C4-2B (cell line): Measurements from ENCODE around the gene ANKRA2.

Experiments
- H3K27ac ChIP-seq: fragments of 450-650 bp; 2 replicates; pipeline ENCODE4 v1.5.1; 2017
- ZFX ChIP-seq: fragments of 450-650 bp; IDR thresholded peaks from 2 replicates; pipeline ENCODE4 v1.6.1; 2017
- TF ChIP-seq, protein P1 (sequence below): fragments of 450-650 bp; conservative IDR thresholded peaks from 2 replicates; pipeline ENCODE4 v1.5.1; 2017; ENCODE audit warnings: mild to moderate bottlenecking

Gene ANKRA2, protein sequence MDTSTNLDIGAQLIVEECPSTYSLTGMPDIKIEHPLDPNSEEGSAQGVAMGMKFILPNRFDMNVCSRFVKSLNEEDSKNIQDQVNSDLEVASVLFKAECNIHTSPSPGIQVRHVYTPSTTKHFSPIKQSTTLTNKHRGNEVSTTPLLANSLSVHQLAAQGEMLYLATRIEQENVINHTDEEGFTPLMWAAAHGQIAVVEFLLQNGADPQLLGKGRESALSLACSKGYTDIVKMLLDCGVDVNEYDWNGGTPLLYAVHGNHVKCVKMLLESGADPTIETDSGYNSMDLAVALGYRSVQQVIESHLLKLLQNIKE

DNA sequence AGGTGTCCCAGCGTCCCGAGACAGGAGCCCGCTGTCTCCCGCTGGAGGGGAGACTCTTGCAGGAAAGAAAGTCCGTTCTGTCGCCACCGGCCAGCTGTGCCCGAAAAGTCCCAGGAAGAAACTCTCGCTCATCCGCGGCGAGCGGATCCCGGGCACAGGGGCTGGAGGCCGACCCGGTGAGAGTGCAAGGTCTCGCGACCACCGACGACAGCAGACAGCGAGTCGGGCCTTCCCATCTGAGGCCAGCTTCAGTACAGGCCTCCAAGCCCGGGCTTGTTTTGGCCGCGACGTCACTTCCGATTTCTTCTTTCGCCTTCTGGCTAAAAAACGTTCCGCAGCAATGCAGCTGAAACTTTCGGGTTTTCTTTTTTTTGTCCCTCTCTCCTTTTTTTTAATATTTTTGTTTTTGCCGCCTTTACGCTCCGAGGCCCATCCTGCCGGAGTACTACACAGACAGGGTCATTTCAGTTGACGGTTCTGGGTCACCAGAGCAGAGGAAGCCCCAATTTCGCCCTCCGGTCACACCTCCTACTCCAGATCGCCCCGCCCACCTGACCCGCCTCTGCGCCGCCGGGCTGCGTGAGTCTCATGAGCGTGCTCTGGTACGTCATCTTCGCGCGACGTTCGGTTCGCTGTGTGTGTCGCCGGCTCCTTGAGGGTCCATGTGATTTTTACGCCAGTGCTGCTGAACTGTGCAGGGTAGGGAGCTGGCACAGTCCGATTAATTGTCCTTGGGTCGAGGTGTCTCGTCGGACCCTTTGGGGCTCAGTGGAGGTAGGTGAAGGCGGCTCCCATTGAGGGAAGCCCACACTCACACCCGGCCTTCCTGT is at the start of gene ANKRA2, which contains the start of gene UTP15:
TSS of gene ANKRA2 (minus strand) at position 501 of the 830 bp plus-strand sequence. CDS start 2,758 bp downstream, outside the sequence.
TSS of gene UTP15 (plus strand) at position 605 of the 830 bp plus-strand sequence. CDS start 1,602 bp downstream, outside the sequence.
- peak within 1 kb of the TSS; percentile 80 for H3K27ac ChIP-seq
- TF ChIP-seq, protein P1, sequence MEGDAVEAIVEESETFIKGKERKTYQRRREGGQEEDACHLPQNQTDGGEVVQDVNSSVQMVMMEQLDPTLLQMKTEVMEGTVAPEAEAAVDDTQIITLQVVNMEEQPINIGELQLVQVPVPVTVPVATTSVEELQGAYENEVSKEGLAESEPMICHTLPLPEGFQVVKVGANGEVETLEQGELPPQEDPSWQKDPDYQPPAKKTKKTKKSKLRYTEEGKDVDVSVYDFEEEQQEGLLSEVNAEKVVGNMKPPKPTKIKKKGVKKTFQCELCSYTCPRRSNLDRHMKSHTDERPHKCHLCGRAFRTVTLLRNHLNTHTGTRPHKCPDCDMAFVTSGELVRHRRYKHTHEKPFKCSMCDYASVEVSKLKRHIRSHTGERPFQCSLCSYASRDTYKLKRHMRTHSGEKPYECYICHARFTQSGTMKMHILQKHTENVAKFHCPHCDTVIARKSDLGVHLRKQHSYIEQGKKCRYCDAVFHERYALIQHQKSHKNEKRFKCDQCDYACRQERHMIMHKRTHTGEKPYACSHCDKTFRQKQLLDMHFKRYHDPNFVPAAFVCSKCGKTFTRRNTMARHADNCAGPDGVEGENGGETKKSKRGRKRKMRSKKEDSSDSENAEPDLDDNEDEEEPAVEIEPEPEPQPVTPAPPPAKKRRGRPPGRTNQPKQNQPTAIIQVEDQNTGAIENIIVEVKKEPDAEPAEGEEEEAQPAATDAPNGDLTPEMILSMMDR = no peak
- TF ChIP-seq ZFX = peak; percentile 90

DNA sequence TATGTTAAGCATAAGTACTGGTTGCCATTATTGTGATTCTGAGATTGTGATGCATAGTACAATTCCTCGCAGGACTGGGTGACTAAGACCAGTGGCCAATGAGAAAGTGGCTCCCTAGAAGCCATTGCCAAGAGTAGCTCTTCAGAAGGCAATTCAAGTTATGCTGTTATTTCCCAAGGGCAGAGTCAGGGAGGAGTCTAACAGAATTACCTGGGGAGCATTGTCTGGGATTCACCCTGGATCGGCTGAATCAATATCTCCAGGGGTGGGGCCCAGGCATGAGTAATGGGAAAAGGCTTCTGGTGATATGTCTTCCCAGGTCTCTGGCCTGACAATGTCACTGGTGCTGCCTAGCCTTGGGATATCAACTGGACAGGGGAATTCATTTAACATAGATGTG is 49.6 kb upstream of the ANKRA2 start:
- TF ChIP-seq, protein P1 = no peak
- no peak for TF ChIP-seq ZFX

DNA sequence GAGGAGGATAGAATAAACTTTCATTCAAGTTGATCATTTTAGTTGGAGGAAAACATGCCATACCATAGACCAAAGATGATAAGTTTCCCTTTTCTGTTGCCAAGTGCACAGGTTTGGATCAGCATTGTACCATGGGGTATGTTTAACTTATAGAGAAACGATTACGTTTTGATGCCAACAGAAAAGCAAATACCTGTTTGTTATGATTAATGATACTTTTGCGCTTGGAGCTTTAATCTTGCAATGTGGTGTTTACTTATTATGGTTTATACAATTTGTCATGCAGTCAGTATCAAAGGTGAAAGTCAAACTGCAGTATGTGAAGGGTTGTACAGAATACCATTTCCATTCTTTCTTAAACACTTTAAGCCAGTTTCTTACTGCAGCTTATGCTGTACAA is 47.4 kb upstream of the ANKRA2 start:
- TF ChIP-seq ZFX = no peak
- TF ChIP-seq, protein P1 = no peak
- no peak overlapping the region for H3K27ac ChIP-seq

More for the DNA sequence above, 49.6 kb upstream of the ANKRA2 start:
- no peak overlapping the region for H3K27ac ChIP-seq

DNA sequence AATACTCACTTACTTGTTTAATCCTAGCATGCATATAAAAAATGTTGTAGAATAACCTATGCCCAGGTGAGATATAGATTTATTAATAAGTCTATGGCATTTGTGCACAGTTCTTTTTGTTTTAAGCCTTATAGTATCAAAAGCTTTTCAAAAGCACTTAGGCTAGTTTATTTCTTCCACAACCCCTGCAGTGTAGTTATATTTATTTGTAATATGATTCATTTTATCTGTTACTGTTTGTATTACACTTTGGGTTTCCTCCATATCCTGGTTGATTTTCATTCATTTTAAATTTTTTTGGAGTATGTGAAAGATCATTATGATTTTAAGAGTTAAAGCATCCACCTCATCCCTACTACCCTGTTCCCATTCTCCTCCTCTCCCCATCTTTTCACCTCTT is 41.8 kb upstream of the ANKRA2 start:
- TF ChIP-seq ZFX = no peak
- TF ChIP-seq, protein P1 = no peak
- H3K27ac ChIP-seq = peak overlapping the region; percentile 61

DNA sequence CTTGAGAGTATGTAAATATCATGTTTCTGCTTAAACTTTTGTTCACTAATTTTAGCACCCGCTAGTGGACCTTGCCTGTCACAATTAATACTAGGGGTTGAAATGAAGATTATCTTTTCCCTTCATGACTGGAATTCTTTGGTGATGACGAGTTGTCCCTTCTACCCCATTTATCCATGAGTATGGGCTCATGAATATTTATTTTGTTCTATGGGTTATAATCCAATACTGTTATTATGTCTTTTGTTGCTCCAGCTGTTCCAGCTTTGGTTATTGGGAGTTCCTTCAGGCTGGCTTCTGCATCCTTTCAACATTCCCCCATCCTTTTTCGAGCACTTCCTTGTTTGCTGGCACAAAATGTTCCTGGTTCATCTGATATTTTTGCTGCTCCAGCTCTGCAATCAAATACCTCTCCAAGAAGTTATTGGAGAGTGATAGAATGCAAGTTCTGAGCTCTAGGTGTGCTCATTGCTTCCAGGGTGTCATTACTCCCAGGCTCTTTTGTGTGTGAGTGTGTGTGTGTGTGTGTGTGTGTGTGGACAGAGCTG is 40.8 kb upstream of the ANKRA2 start:
- TF ChIP-seq, protein P1 = peak; percentile 31
- TF ChIP-seq ZFX = no peak
- peak overlapping the region; percentile 61 for H3K27ac ChIP-seq

DNA sequence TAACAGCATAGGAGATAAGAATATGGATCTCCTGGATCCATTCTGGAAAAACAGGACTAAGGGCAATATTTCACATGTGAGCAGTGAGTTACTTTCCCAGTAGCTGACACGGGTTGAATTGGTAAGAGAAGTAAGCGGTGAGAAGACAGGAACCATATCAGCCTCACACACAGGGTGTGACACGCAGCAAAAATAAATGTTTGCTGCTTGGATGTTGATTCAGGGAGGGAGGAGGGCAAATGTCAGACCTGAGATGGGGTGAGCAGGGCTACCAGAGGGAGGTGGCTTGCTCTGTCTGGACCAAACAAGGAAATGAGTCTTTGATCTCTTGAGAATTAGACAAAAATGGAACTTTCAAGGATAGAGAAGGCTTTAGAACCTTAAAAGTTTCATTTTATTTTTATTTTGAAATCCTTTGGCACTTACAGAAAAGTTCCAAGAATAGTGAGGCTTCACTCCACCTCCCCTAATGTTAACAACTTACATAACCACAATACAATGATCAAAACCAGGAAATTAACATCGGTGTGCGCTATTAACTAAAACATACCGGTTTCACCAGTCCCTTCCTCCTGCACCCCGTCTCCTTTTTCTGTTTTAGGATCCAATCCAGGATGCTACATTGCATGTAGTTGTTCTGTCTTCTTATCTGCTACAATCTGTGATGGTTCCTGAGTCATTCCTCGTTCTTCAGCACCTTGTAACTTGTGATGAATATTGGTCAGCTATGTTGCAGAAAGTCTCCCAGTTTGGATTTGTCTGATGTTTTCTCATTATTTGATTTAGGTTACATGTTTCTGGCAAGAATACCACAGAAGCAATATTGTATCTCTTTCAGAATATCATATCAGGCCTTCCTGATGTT is 40.0 kb upstream of the ANKRA2 start:
- peak overlapping the region; percentile 69; the same call in 1 of the 2 replicates for H3K27ac ChIP-seq
- TF ChIP-seq ZFX = no peak
- TF ChIP-seq, protein P1 = no peak
